Right lobe of liver (tissue), 4 donors: ENCODE results near the gene IL1R1.

Experiments
- POLR2A ChIP-seq: fragments of 450-650 bp; IDR thresholded peaks from one replicate; pipeline ENCODE4 v1.6.1; 2017; ENCODE audit warnings: antibody characterized with exemption, mild to moderate bottlenecking
- TF ChIP-seq, protein P1 (sequence below), 4 donors: fragments of 200-600 bp in 3 of 4; fragments of 450-650 bp in 1 of 4; IDR thresholded peaks; one replicate each; pipeline versions ENCODE4 v1.5.1 to v1.8.0; 2016 to 2022; ENCODE audit warnings: antibody characterized with exemption in 4 of 4, mild to moderate bottlenecking in 2 of 4
- donor health status: DM: no; HTN: no; CAD: no.
- donor health status: DM: no; HTN: no; CAD: no.
- donor health status: DM: no; HTN: yes; CAD: no.

DNA sequence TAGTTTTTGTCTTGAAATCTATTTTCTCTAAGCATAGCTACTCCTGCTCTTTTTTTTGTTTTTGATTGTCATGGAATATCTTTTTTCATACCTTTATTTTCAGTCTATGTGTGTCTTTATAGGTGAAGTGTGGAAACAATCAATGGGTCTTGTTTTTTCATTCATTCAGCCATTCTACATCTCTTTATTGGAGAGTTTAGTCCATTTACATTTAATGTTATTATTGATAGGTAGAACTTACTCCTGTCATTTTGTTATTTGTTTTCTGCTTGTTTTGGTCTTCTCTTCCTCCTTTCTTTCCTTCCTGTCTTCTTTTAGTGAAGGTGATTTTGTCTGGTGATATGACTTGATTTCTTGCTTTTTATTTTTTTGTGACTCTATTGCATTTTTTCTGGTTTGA, 62.1 kb downstream of the IL1R1 start:
- TF ChIP-seq, protein P1, sequence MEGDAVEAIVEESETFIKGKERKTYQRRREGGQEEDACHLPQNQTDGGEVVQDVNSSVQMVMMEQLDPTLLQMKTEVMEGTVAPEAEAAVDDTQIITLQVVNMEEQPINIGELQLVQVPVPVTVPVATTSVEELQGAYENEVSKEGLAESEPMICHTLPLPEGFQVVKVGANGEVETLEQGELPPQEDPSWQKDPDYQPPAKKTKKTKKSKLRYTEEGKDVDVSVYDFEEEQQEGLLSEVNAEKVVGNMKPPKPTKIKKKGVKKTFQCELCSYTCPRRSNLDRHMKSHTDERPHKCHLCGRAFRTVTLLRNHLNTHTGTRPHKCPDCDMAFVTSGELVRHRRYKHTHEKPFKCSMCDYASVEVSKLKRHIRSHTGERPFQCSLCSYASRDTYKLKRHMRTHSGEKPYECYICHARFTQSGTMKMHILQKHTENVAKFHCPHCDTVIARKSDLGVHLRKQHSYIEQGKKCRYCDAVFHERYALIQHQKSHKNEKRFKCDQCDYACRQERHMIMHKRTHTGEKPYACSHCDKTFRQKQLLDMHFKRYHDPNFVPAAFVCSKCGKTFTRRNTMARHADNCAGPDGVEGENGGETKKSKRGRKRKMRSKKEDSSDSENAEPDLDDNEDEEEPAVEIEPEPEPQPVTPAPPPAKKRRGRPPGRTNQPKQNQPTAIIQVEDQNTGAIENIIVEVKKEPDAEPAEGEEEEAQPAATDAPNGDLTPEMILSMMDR (IDR thresholded peaks at IDR 0.05): no peak
- no peak for TF ChIP-seq POLR2A
